Endothelial cell (in vitro differentiated cells): ENCODE data around the gene CHRNB2. TPM values are rescaled to one million over a fixed set of nuclear protein-coding genes. Genes with fewer than 3 reads are reported as not detected.
A peak's percentile ranks its signal among the peaks of the same experiment; 100 is the strongest.

Source experiments
- DNase-seq: peaks from one replicate; pipeline ENCODE4 v3.0.0; 2021; ENCODE audit warnings: low spot score
- H3K27ac Mint-ChIP-seq: one replicate; pipeline ENCODE4 v1.8.0; 2021; ENCODE audit warnings: mixed read lengths, inconsistent platforms; ENCODE audit not compliant: unreplicated experiment
- H3K27me3 Mint-ChIP-seq: one replicate; pipeline ENCODE4 v1.8.0; 2021; ENCODE audit warnings: mild to moderate bottlenecking, moderate library complexity, mixed read lengths, inconsistent platforms; ENCODE audit not compliant: unreplicated experiment
- H3K36me3 Mint-ChIP-seq: one replicate; pipeline ENCODE4 v1.8.0; 2021; ENCODE audit warnings: mild to moderate bottlenecking, low read depth, mixed read lengths, inconsistent platforms; ENCODE audit not compliant: unreplicated experiment
- H3K4me1 Mint-ChIP-seq: one replicate; pipeline ENCODE4 v1.8.0; 2021; ENCODE audit warnings: mild to moderate bottlenecking, mixed read lengths, inconsistent platforms; ENCODE audit not compliant: unreplicated experiment
- H3K4me3 Mint-ChIP-seq: one replicate; pipeline ENCODE4 v1.8.0; 2021; ENCODE audit warnings: mild to moderate bottlenecking, mixed read lengths, inconsistent platforms; ENCODE audit not compliant: unreplicated experiment
- H3K9me3 Mint-ChIP-seq: one replicate; pipeline ENCODE4 v1.8.0; 2021; ENCODE audit warnings: mixed read lengths, inconsistent platforms; ENCODE audit not compliant: unreplicated experiment
- total RNA-seq: library from RNA; stranded (reverse); fragmentation: NEBNext Ultra II Directional; extraction: Animal tissue kit (Norgen Biotek cat#: 25700); gene quantifications from one replicate; pipeline ENCODE4 v1.2.1, GENCODE V29; 2021; ENCODE audit not compliant: unreplicated experiment
- TF ChIP-seq, protein P1 (sequence below): fragments of 200-600 bp; sonication (generic); IDR thresholded peaks from one replicate; pipeline ENCODE4 v1.5.0; 2021; ENCODE audit warnings: antibody characterized with exemption; ENCODE audit not compliant: unreplicated experiment

Gene CHRNB2
- total RNA-seq, 1 donor from 2014 or later = 0.44 TPM

DNA sequence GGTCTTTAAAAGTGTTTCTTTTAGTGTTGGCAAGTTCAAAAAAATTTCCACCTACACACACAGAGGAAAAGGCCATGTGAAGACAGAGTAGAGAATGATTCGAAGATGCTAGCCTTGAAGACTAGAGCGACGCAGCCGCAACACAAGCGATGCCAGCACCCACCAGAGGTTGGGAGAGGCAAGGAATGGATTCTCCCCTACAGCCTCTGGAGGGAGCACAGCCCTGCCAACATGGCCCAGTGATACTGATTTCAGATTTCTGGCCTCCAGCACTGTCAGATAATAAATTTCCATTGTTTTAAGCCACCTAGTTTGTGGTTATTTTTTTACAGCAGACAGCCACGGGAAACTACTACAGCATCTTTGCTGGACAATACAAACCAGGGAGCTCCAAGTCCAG is 47.3 kb downstream of the CHRNB2 start:
- Mint-ChIP-seq H3K36me3 (no peaks in the 10 kb centered on the region), H3K4me3 (no peak overlapping the region), H3K27me3 (peaks cover 2% of the 10 kb centered on the region), H3K9me3 (no peaks in the 10 kb centered on the region), H3K27ac (no peak overlapping the region), H3K4me1 (peaks cover 13% of the 10 kb centered on the region)
- TF ChIP-seq, protein P1, sequence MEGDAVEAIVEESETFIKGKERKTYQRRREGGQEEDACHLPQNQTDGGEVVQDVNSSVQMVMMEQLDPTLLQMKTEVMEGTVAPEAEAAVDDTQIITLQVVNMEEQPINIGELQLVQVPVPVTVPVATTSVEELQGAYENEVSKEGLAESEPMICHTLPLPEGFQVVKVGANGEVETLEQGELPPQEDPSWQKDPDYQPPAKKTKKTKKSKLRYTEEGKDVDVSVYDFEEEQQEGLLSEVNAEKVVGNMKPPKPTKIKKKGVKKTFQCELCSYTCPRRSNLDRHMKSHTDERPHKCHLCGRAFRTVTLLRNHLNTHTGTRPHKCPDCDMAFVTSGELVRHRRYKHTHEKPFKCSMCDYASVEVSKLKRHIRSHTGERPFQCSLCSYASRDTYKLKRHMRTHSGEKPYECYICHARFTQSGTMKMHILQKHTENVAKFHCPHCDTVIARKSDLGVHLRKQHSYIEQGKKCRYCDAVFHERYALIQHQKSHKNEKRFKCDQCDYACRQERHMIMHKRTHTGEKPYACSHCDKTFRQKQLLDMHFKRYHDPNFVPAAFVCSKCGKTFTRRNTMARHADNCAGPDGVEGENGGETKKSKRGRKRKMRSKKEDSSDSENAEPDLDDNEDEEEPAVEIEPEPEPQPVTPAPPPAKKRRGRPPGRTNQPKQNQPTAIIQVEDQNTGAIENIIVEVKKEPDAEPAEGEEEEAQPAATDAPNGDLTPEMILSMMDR = no peak
- no peak for DNase-seq

DNA sequence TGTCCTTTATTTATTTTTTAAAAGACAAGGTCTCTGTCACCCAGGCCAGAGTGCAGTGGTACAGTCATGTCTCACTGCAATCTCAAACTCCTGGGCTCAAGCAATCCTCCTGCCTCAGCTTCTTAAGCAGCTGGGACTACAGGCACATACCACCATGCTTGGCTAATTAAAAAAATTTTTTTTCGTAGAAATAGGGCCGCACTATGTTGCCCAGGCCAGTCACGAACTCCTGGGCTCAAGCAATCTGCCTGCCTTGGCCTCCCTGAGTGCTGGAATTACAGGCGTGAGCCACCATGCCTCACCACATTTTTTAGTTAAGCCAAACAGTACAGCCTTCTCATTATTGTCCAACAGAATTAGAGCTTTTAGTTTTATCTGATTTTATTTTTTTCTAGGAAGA is 47.8 kb downstream of the CHRNB2 start:
- Mint-ChIP-seq H3K4me3 (no peak overlapping the region), H3K9me3 (no peaks in the 10 kb centered on the region), H3K27ac (no peak overlapping the region), H3K36me3 (no peaks in the 10 kb centered on the region), H3K27me3 (peaks cover 2% of the 10 kb centered on the region), H3K4me1 (peaks cover 13% of the 10 kb centered on the region)
- TF ChIP-seq, protein P1 = no peak
- DNase-seq = no peak

DNA sequence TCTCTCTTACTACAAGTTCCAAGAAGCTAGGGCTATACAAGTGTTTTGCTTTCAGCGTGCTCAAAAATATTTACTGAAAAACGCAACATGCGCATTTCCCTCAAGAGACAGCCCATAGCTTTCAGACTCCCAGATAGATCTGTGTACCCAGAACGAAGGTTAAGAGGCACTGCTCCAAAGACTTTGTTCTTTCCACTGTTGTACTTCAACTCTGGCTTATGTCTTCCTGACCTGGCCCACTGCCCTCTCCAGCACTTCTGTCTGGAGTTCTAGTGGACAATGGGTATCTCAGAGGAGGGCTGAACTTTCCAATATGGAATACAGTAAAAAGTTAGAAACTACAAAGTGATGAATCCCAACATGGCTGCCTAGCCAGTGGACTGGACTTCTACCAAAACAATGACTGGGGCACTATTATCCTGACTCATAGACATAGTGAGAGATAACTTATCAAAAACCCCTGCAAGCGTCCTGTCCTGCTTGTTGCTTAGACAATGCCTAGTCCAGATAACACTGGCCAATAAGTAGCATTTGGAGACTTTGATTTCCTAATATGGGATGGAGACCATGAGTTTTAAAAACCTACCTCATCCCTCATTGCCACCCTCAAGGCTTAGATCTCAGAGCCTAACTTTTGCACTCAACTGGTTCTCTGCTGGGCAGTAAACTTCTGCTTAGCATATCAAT is 49.2 kb downstream of the CHRNB2 start:
- Mint-ChIP-seq H3K27me3 (peaks cover 2% of the 10 kb centered on the region), H3K4me1 (peaks cover 9% of the 10 kb centered on the region), H3K4me3 (no peak overlapping the region), H3K36me3 (no peaks in the 10 kb centered on the region), H3K27ac (peak overlapping the region; percentile 55), H3K9me3 (no peaks in the 10 kb centered on the region)
- DNase-seq = no peak
- TF ChIP-seq, protein P1 = no peak

DNA sequence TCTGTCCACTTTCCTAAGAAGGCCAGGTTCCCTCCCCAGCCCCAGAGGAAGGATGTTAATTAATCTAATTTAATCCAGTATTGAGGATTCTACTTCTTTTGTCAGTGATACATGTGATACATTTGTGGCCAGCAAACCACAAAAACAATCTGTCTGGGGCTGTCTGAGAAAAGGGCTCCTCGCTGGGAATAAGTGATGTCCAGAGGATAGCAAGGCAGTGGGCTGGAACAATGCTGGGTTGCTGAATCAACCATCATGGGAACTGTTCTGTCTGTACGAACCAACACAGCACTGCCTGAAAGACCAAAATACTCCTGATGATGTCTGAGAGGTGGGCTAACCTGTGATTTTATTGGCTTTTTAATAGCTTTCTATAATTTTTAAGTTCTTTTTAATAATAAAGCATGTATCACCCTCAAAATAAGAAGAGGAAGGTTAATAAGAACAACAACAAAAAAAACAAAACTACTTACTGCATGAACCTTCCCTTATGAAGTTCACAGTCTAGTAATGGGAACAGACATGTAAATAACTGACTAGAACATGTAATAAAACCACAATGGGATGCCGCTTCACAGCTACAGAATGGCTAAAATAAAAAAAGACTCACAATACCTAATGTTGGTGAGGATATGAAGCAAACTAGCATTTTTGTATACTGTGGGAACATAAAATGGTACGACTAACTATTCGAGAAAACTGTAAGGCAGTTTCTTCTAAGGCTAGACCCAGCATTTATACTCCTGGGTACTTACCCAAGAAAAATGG is 51.8 kb downstream of the CHRNB2 start:
- peaks cover 2% of the 10 kb centered on the region for H3K27me3 Mint-ChIP-seq
- no peak for DNase-seq
- H3K9me3 Mint-ChIP-seq = no peaks in the 10 kb centered on the region
- H3K4me3 Mint-ChIP-seq = no peak overlapping the region
- TF ChIP-seq, protein P1 = no peak
- peaks cover 9% of the 10 kb centered on the region for H3K4me1 Mint-ChIP-seq
- H3K27ac Mint-ChIP-seq = no peak overlapping the region
- no peaks in the 10 kb centered on the region for H3K36me3 Mint-ChIP-seq

DNA sequence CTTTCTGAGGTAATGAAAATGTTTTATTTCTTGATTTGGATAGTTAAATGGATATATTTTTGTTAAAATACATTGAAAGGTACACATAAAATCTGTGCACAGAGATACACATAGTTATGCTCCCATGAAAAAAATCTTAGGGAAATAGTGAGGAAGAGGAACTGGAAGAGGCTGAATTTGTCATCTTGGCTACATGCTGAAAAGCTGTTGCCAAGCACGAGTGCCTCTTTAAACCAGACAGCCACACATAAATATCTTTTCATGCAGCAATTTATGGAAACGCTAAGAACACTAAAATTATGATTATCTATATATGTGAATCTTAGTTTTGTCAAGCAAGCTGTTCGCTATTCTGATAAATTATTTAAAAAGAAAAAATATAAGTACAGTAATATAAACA is 53.2 kb downstream of the CHRNB2 start:
- peaks cover 2% of the 10 kb centered on the region for H3K27me3 Mint-ChIP-seq
- no peaks in the 10 kb centered on the region for H3K36me3 Mint-ChIP-seq
- H3K27ac Mint-ChIP-seq = no peak overlapping the region
- peaks cover 13% of the 10 kb centered on the region for H3K4me1 Mint-ChIP-seq
- no peak for DNase-seq
- H3K4me3 Mint-ChIP-seq = no peak overlapping the region
- TF ChIP-seq, protein P1 = no peak
- no peaks in the 10 kb centered on the region for H3K9me3 Mint-ChIP-seq
